ENCODE data around the gene SYNGAP1.

GRCh38 chr6:33502486-33502885 is 82.6 kb downstream of the SYNGAP1 start:
- TF ChIP-seq EZH2phosphoT487 (IDR thresholded peaks at IDR 0.05; ENCODE audit: borderline replicate concordance, low read depth) (no peak), POLR2AphosphoS5 (IDR thresholded peaks at IDR 0.05; ENCODE audit: low read depth, low read length) (no peak), TEAD4 (IDR thresholded peaks at IDR 0.05; ENCODE audit: borderline replicate concordance, insufficient read depth) (no peak), MAX (IDR thresholded peaks at IDR 0.05; ENCODE audit: low read depth) (no peak), JUND (IDR thresholded peaks at IDR 0.05) (no peak), YY1 (IDR thresholded peaks at IDR 0.05; ENCODE audit: low read depth) (no peak), ELF1 (IDR thresholded peaks at IDR 0.05) (no peak), CHD2 (IDR thresholded peaks at IDR 0.05; ENCODE audit: low read length, partially characterized antibody) (no peak), GABPA (IDR thresholded peaks at IDR 0.05; ENCODE audit: low read depth) (no peak), RAD21 (IDR thresholded peaks at IDR 0.05; ENCODE audit: low read length) (no peak), SMC3 (IDR thresholded peaks at IDR 0.05; ENCODE audit: low read depth, low read length) (no peak)
- TF ChIP-seq, protein P1, sequence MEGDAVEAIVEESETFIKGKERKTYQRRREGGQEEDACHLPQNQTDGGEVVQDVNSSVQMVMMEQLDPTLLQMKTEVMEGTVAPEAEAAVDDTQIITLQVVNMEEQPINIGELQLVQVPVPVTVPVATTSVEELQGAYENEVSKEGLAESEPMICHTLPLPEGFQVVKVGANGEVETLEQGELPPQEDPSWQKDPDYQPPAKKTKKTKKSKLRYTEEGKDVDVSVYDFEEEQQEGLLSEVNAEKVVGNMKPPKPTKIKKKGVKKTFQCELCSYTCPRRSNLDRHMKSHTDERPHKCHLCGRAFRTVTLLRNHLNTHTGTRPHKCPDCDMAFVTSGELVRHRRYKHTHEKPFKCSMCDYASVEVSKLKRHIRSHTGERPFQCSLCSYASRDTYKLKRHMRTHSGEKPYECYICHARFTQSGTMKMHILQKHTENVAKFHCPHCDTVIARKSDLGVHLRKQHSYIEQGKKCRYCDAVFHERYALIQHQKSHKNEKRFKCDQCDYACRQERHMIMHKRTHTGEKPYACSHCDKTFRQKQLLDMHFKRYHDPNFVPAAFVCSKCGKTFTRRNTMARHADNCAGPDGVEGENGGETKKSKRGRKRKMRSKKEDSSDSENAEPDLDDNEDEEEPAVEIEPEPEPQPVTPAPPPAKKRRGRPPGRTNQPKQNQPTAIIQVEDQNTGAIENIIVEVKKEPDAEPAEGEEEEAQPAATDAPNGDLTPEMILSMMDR (IDR thresholded peaks at IDR 0.05), result no peak
- TF ChIP-seq, protein P2, sequence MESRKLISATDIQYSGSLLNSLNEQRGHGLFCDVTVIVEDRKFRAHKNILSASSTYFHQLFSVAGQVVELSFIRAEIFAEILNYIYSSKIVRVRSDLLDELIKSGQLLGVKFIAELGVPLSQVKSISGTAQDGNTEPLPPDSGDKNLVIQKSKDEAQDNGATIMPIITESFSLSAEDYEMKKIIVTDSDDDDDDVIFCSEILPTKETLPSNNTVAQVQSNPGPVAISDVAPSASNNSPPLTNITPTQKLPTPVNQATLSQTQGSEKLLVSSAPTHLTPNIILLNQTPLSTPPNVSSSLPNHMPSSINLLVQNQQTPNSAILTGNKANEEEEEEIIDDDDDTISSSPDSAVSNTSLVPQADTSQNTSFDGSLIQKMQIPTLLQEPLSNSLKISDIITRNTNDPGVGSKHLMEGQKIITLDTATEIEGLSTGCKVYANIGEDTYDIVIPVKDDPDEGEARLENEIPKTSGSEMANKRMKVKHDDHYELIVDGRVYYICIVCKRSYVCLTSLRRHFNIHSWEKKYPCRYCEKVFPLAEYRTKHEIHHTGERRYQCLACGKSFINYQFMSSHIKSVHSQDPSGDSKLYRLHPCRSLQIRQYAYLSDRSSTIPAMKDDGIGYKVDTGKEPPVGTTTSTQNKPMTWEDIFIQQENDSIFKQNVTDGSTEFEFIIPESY (IDR thresholded peaks at IDR 0.05; ENCODE audit: borderline replicate concordance, low read depth), result no peak

All from SK-N-SH (cell line).